H1 (cell line): Measurements from ENCODE around the gene ABHD6. TPM values are rescaled to one million over a fixed set of nuclear protein-coding genes. Genes with fewer than 3 reads are reported as not detected.

Experiments
- CTCF ChIA-PET: fragments of 300-600 bp; sonication (Branson Sonifier 250); formaldehyde crosslinking; loops from one replicate; lab custom pipeline; 2021; ENCODE audit not compliant: partially characterized antibody; lab: Charles Lee
- POLR2A ChIA-PET: fragments of 300-600 bp; sonication (Branson Sonifier 250); formaldehyde crosslinking; loops from one replicate; lab custom pipeline; 2021; ENCODE audit warnings: inconsistent platforms; ENCODE audit not compliant: partially characterized antibody; lab: Charles Lee
- DNase-seq, 2 experiments: peaks; one replicate each; pipeline versions ENCODE4 v3.0.0 to v3.0.0-alpha.2; 2010 to 2022; ENCODE audit warnings: low spot score in 2 of 2, low read depth in 1 of 2, mixed read lengths in 1 of 2
- FAIRE-seq: peaks from 2 replicates; lab custom pipeline; 2011; peaks lifted over from hg19 to GRCh38; lab: Jason Lieb, UNC
- H2AFZ ChIP-seq: 2 replicates; pipeline ENCODE4 v1.8.1; 2012; ENCODE audit warnings: low read length, inconsistent platforms
- H2AK5ac ChIP-seq: 2 replicates; pipeline ENCODE4 v1.6.1; 2013; ENCODE audit warnings: low read depth, low read length
- H2BK120ac ChIP-seq: replicated peaks from 2 replicates; pipeline ENCODE3; 2013; ENCODE audit warnings: low read depth, low read length, inconsistent platforms
- H2BK12ac ChIP-seq: 2 replicates; pipeline ENCODE4 v1.6.1; 2013; ENCODE audit warnings: low read depth, low read length
- H2BK15ac ChIP-seq: 2 replicates; pipeline ENCODE4 v1.6.1; 2013; ENCODE audit warnings: low read length
- H2BK20ac ChIP-seq: 2 replicates; pipeline ENCODE4 v1.6.1; 2013; ENCODE audit warnings: low read length
- H2BK5ac ChIP-seq: 2 replicates; pipeline ENCODE4 v1.6.1; 2013; ENCODE audit warnings: low read depth, low read length
- H3K14ac ChIP-seq: 2 replicates; pipeline ENCODE4 v1.6.1; 2013; ENCODE audit warnings: inconsistent platforms; ENCODE audit not compliant: insufficient read length
- H3K18ac ChIP-seq: 2 replicates; pipeline ENCODE4 v1.6.1; 2013; ENCODE audit warnings: low read length; ENCODE audit errors: extremely low read depth
- H3K23ac ChIP-seq: 2 replicates; pipeline ENCODE4 v1.6.1; 2013; ENCODE audit warnings: inconsistent platforms; ENCODE audit not compliant: insufficient read length
- H3K23me2 ChIP-seq: 2 replicates; pipeline ENCODE4 v1.6.1; 2013; ENCODE audit warnings: low read depth, low read length
- H3K27ac ChIP-seq: 2 replicates; pipeline ENCODE4 v1.6.1; 2011; ENCODE audit warnings: low read depth, low read length, inconsistent platforms
- H3K27me3 ChIP-seq, 4 experiments: replicated peaks in 1 of 4; 1 replicate in 1 of 4; 2 replicates in 3 of 4; pipeline versions ENCODE4 v1.6.1 to v1.8.1; 2011 to 2013; ENCODE audit warnings: low read length in 3 of 4, mild to moderate bottlenecking in 3 of 4, inconsistent platforms in 2 of 4, mixed read lengths in 2 of 4, moderate library complexity in 1 of 4; ENCODE audit not compliant: control insufficient read depth in 3 of 4, insufficient read depth in 3 of 4; ENCODE audit errors: extremely low read depth in 1 of 4
- H3K36me3 ChIP-seq, 4 experiments: 2 replicates each; pipeline versions ENCODE4 v1.6.1 to v1.8.1; 2011 to 2013; ENCODE audit warnings: mild to moderate bottlenecking in 4 of 4, low read length in 3 of 4, moderate library complexity in 2 of 4, control low read depth in 1 of 4, inconsistent platforms in 1 of 4; ENCODE audit not compliant: insufficient read depth in 4 of 4, control insufficient read depth in 2 of 4
- H3K4ac ChIP-seq: replicated peaks from 2 replicates; pipeline ENCODE3; 2013; ENCODE audit warnings: low read length, low read depth, mixed read lengths, inconsistent platforms; ENCODE audit not compliant: insufficient read length
- H3K4me1 ChIP-seq, 4 experiments: replicated peaks in 1 of 4; 1 replicate in 1 of 4; 2 replicates in 3 of 4; pipeline versions ENCODE4 v1.6.1 to v1.8.1; 2011 to 2013; ENCODE audit warnings: low read length in 3 of 4, inconsistent platforms in 2 of 4, mixed read lengths in 1 of 4; ENCODE audit not compliant: insufficient read depth in 4 of 4, control insufficient read depth in 3 of 4
- H3K4me2 ChIP-seq, 2 experiments: 2 replicates each; pipeline versions ENCODE4 v1.6.1 to v1.8.1; 2011 to 2013; ENCODE audit warnings: low read depth in 2 of 2, low read length in 2 of 2, control low read depth in 1 of 2, inconsistent platforms in 1 of 2, mild to moderate bottlenecking in 1 of 2; ENCODE audit not compliant: insufficient read depth in 1 of 2
- H3K4me3 ChIP-seq, 4 experiments: fragments of 200-600, 300-600 bp in 1 of 4; sonication (generic), shearing (Covaris generic), sonication (Bioruptor Twin) in 1 of 4; 2 replicates each; pipeline versions ENCODE4 v1.5.1 to v1.8.1; 2011 to 2016; ENCODE audit warnings: low read length in 4 of 4, low read depth in 3 of 4, control low read depth in 2 of 4, inconsistent platforms in 2 of 4, mild to moderate bottlenecking in 2 of 4, mixed read lengths in 1 of 4, moderate library complexity in 1 of 4; ENCODE audit not compliant: insufficient read depth in 2 of 4; ENCODE audit errors: extremely low read depth in 1 of 4
- H3K56ac ChIP-seq: replicated peaks from 2 replicates; pipeline ENCODE3; 2013; ENCODE audit warnings: low read depth, mild to moderate bottlenecking, mixed read lengths, low read length, inconsistent platforms; ENCODE audit not compliant: insufficient read length
- H3K79me1 ChIP-seq: 2 replicates; pipeline ENCODE4 v1.6.1; 2013; ENCODE audit warnings: low read depth, low read length, control low read depth
- H3K79me2 ChIP-seq, 2 experiments: 2 replicates each; pipeline versions ENCODE4 v1.6.1 to v1.8.1; 2012 to 2013; ENCODE audit warnings: low read length in 2 of 2, mild to moderate bottlenecking in 2 of 2, inconsistent platforms in 1 of 2; ENCODE audit not compliant: insufficient read depth in 2 of 2, control insufficient read depth in 1 of 2
- H3K9ac ChIP-seq, 4 experiments: replicated peaks in 1 of 4; 1 replicate in 1 of 4; 2 replicates in 3 of 4; pipeline versions ENCODE4 v1.6.1 to v1.8.1; 2011 to 2013; ENCODE audit warnings: low read depth in 3 of 4, low read length in 3 of 4, control low read depth in 2 of 4, mild to moderate bottlenecking in 2 of 4, moderate library complexity in 2 of 4, inconsistent platforms in 1 of 4; ENCODE audit errors: extremely low read depth in 1 of 4
- H3K9me3 ChIP-seq, 2 experiments: 2 replicates each; pipeline versions ENCODE4 v1.6.1 to v1.8.1; 2012 to 2013; ENCODE audit warnings: mild to moderate bottlenecking in 2 of 2, moderate library complexity in 2 of 2, control low read depth in 1 of 2, inconsistent platforms in 1 of 2, low read depth in 1 of 2, low read length in 1 of 2, mixed read lengths in 1 of 2; ENCODE audit not compliant: insufficient read depth in 2 of 2
- H4K20me1 ChIP-seq, 2 experiments: replicated peaks in 1 of 2; 2 replicates each; pipeline versions ENCODE3 to v1.8.1; 2011 to 2013; ENCODE audit warnings: inconsistent platforms in 2 of 2, low read length in 2 of 2, mild to moderate bottlenecking in 1 of 2; ENCODE audit not compliant: insufficient read depth in 2 of 2, control insufficient read depth in 1 of 2
- H4K5ac ChIP-seq: 2 replicates; pipeline ENCODE4 v1.6.1; 2013; ENCODE audit warnings: low read length, low read depth, mixed read lengths, inconsistent platforms; ENCODE audit not compliant: insufficient read length
- H4K8ac ChIP-seq: 2 replicates; pipeline ENCODE4 v1.8.0; 2013; ENCODE audit warnings: mild to moderate bottlenecking, moderate library complexity, low read length, inconsistent platforms; ENCODE audit not compliant: insufficient read depth; ENCODE audit errors: extremely low read depth
- H4K91ac ChIP-seq: replicated peaks from 2 replicates; pipeline ENCODE3; 2013; ENCODE audit warnings: low read length, mixed read lengths, inconsistent platforms; ENCODE audit not compliant: insufficient read length
- CBX5 ChIP-seq: fragments of 300-800, 300-1000 bp; sonication (generic); IDR thresholded peaks from 2 replicates; pipeline ENCODE4 v1.7.1; 2016; ENCODE audit warnings: antibody characterized with exemption, low read length, low read depth
- GTF2F1 ChIP-seq: IDR thresholded peaks from 2 replicates; pipeline ENCODE4 v1.6.1; 2012; ENCODE audit warnings: low read depth, low read length, improper control_type of control experiment, borderline replicate concordance
- HDAC2 ChIP-seq, 2 experiments: fragments of 300-600 bp in 1 of 2; sonication (generic) in 1 of 2; IDR thresholded peaks; 2 replicates each; pipeline ENCODE4 v1.6.1; 2011 to 2012; ENCODE audit warnings: low read depth in 2 of 2, low read length in 2 of 2, mild to moderate bottlenecking in 2 of 2, moderate library complexity in 2 of 2, borderline replicate concordance in 1 of 2, inconsistent platforms in 1 of 2
- NANOG ChIP-seq: IDR thresholded peaks from 2 replicates; pipeline ENCODE4 v1.6.1; 2011; ENCODE audit warnings: low read length, low read depth, mild to moderate bottlenecking, inconsistent platforms; ENCODE audit not compliant: insufficient read depth, poor library complexity, severe bottlenecking
- PHF8 ChIP-seq: fragments of 200-600 bp; sonication (generic); conservative IDR thresholded peaks from 2 replicates; pipeline ENCODE4 v1.7.1; 2012; ENCODE audit warnings: low read depth, mild to moderate bottlenecking, inconsistent platforms, low read length, moderate library complexity
- POLR2A ChIP-seq, 2 experiments: IDR thresholded peaks; 1 replicate in 1 of 2; 2 replicates in 1 of 2; pipeline ENCODE4 v1.6.1; 2011; ENCODE audit warnings: low read depth in 2 of 2, low read length in 2 of 2, mild to moderate bottlenecking in 2 of 2; ENCODE audit errors: control extremely low read depth in 1 of 2
- RAD21 ChIP-seq, 2 experiments: IDR thresholded peaks in 1 of 2; conservative IDR thresholded peaks in 1 of 2; 2 replicates each; pipeline ENCODE4 v1.6.1; 2011; ENCODE audit warnings: low read depth in 2 of 2, low read length in 2 of 2, improper control_type of control experiment in 1 of 2, inconsistent platforms in 1 of 2, mild to moderate bottlenecking in 1 of 2, moderate library complexity in 1 of 2
- RBBP5 ChIP-seq: IDR thresholded peaks from 2 replicates; pipeline ENCODE4 v1.7.1; 2012; ENCODE audit warnings: low read depth, mild to moderate bottlenecking, inconsistent platforms, low read length, moderate library complexity, borderline replicate concordance
- TBP ChIP-seq: IDR thresholded peaks from 2 replicates; pipeline ENCODE4 v1.6.1; 2011; ENCODE audit warnings: low read depth, low read length, improper control_type of control experiment
- ZNF274 ChIP-seq: IDR thresholded peaks from 2 replicates; pipeline ENCODE4 v1.7.0; 2012; ENCODE audit warnings: low read length, borderline replicate concordance; ENCODE audit errors: extremely low read depth
- polyA plus RNA-seq, 7 experiments: library from polyadenylated mRNA; depleted of rRNA in 3 of 7; stranded (reverse) in 5 of 7; unstranded in 2 of 7; fragments of >200 nt in 5 of 7; fragments of 200-250 nt in 2 of 7; gene quantifications; 1 replicate in 5 of 7; 2 replicates in 1 of 7; 4 replicates in 1 of 7; pipeline versions ENCODE4 v1.2.1 to v1.2.3, GENCODE V29; 2011 to 2013; ENCODE audit warnings: missing spikeins in 2 of 7, mixed read lengths in 2 of 7
- total RNA-seq: library from RNA; stranded (reverse); fragmentation: NEBNext Ultra II Directional; extraction: Animal tissue kit (Norgen Biotek cat#: 25700); gene quantifications from 2 replicates; pipeline ENCODE4 v1.2.1, GENCODE V29; 2021
- TF ChIP-seq, protein P1 (sequence below): IDR thresholded peaks from 2 replicates; pipeline ENCODE4 v1.6.1; 2012; ENCODE audit warnings: inconsistent platforms

Gene ABHD6
- total and polyA plus RNA-seq, 2 of the 8 experiments (the other 6 are each of a cell fraction or from before 2014, with no cell fraction given), result 5.9 to 6.6 TPM

- no peak overlapping the region for H3K18ac ChIP-seq
- no peaks in the 10 kb centered on the region for H3K4me1 ChIP-seq
- H3K56ac ChIP-seq, result no peak overlapping the region
- H4K5ac ChIP-seq, result no peak overlapping the region
- no peak overlapping the region for H4K8ac ChIP-seq
- H2BK5ac ChIP-seq, result no peak overlapping the region
- no peaks in the 10 kb centered on the region for H3K79me1 ChIP-seq
- no peak overlapping the region for H2AFZ ChIP-seq
- no peak overlapping the region for H3K4me2 ChIP-seq
- FAIRE-seq, result no peak
- CTCF ChIA-PET, result interaction anchor here (0.6 to 1.9 kb wide), 9 partner anchors 12 to 102 kb away, joined by 3 to 11 read pairs (median 4); no protein-coding TSS in a partner anchor
- H2BK20ac ChIP-seq, result no peak overlapping the region
- no peak overlapping the region for H3K27ac ChIP-seq
- H4K91ac ChIP-seq, result no peak overlapping the region
- H3K14ac ChIP-seq, result no peak overlapping the region
- H3K4ac ChIP-seq, result no peak overlapping the region
- H3K9ac ChIP-seq, result no peak overlapping the region
- POLR2A ChIA-PET, result no interaction called here
- H2BK15ac ChIP-seq, result no peak overlapping the region
- no peaks in the 10 kb centered on the region for H3K9me3 ChIP-seq
- no peak overlapping the region for H3K4me3 ChIP-seq
- no peak overlapping the region for H2BK12ac ChIP-seq
- no peak overlapping the region for H2BK120ac ChIP-seq
- no peaks in the 10 kb centered on the region for H4K20me1 ChIP-seq
- H3K23me2 ChIP-seq, result no peaks in the 10 kb centered on the region
- H3K79me2 ChIP-seq, result no peaks in the 10 kb centered on the region
- DNase-seq, result no peak
- H3K27me3 ChIP-seq, result no peaks in the 10 kb centered on the region
- no peak overlapping the region for H3K23ac ChIP-seq
- no peak overlapping the region for H2AK5ac ChIP-seq
- H3K36me3 ChIP-seq, result no peaks in the 10 kb centered on the region
- TF ChIP-seq GTF2F1 (no peak), NANOG (no peak), TBP (no peak), ZNF274 (no peak), PHF8 (no peak), CBX5 (no peak), POLR2A (IDR thresholded peaks at IDR 0.05; ENCODE audit: control extremely low read depth in 1 of 2, low read depth in 2 of 2, low read length in 2 of 2) (no peak), RAD21 (IDR thresholded peaks at IDR 0.05 in 1 of 2, conservative IDR thresholded peaks at IDR 0.05 in 1 of 2; ENCODE audit: low read depth in 2 of 2, low read length in 2 of 2) (no peak), HDAC2 (IDR thresholded peaks at IDR 0.05; ENCODE audit: borderline replicate concordance in 1 of 2, low read depth in 2 of 2, low read length in 2 of 2) (no peak), RBBP5 (no peak)
- TF ChIP-seq, protein P1, sequence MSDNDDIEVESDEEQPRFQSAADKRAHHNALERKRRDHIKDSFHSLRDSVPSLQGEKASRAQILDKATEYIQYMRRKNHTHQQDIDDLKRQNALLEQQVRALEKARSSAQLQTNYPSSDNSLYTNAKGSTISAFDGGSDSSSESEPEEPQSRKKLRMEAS, result no peak
Observed at GRCh38 chr3:58200121-58200709, 37.4 kb upstream of the ABHD6 start.
